GM23338 (cell line): Measurements from ENCODE around the gene YY1AP1. TPM values are rescaled to one million over a fixed set of nuclear protein-coding genes. Genes with fewer than 3 reads are reported as not detected.

Experiments
- ATAC-seq: fragments of 200-7000 bp; cut with Tn5 transposase; 3 replicates; pipeline ENCODE4 v1.9.1; 2020
- DNase-seq: peaks from one replicate; pipeline ENCODE4 v3.0.0-alpha.2; 2015; ENCODE audit warnings: low spot score
- H2AFZ ChIP-seq: fragments of 200-600 bp; sonication (generic); 2 replicates; pipeline ENCODE4 v1.8.0; 2016; ENCODE audit warnings: antibody characterized with exemption, mild to moderate bottlenecking, moderate library complexity
- H3F3A ChIP-seq: fragments of 200-600 bp; sonication (generic); replicated peaks from 2 replicates; pipeline ENCODE4 v1.8.0; 2017; ENCODE audit warnings: antibody characterized with exemption, mixed run types, low read depth
- H3K27ac ChIP-seq: fragments of 200-600 bp; sonication (generic); 2 replicates; pipeline ENCODE4 v1.6.1; 2016; ENCODE audit warnings: low read depth
- H3K27me3 ChIP-seq: fragments of 200-600 bp; sonication (generic); 2 replicates; pipeline ENCODE4 v1.8.0; 2016; ENCODE audit warnings: mild to moderate bottlenecking, mixed run types, moderate library complexity; ENCODE audit not compliant: insufficient read depth
- H3K36me3 ChIP-seq: fragments of 200-600 bp; sonication (generic); 2 replicates; pipeline ENCODE4 v1.8.0; 2016; ENCODE audit warnings: mild to moderate bottlenecking; ENCODE audit not compliant: insufficient read depth
- H3K4me1 ChIP-seq: fragments of 200-600 bp; sonication (generic); 2 replicates; pipeline ENCODE4 v1.8.0; 2016; ENCODE audit warnings: mild to moderate bottlenecking, moderate library complexity; ENCODE audit not compliant: insufficient read depth
- H3K4me2 ChIP-seq: fragments of 200-600 bp; sonication (generic); 2 replicates; pipeline ENCODE4 v1.7.1; 2017; ENCODE audit warnings: mixed run types
- H3K4me3 ChIP-seq: fragments of 200-600 bp; sonication (generic); 2 replicates; pipeline ENCODE4 v1.6.1; 2016; ENCODE audit warnings: mixed run types
- H3K79me2 ChIP-seq: fragments of 200-600 bp; sonication (generic); replicated peaks from 2 replicates; pipeline ENCODE4 v1.8.0; 2017; ENCODE audit warnings: mild to moderate bottlenecking; ENCODE audit not compliant: insufficient read depth
- H3K9me2 ChIP-seq: fragments of 200-600 bp; sonication (generic); 2 replicates; pipeline ENCODE4 v1.8.0; 2017; ENCODE audit not compliant: insufficient read depth
- H4K20me1 ChIP-seq: fragments of 200-600 bp; sonication (generic); replicated peaks from 2 replicates; pipeline ENCODE4 v1.8.0; 2017; ENCODE audit warnings: mild to moderate bottlenecking; ENCODE audit not compliant: insufficient read depth
- H3K27ac Mint-ChIP-seq: 2 replicates; pipeline ENCODE4 v1.8.0; 2020; ENCODE audit warnings: inconsistent platforms, mild to moderate bottlenecking, moderate library complexity, mixed read lengths
- H3K27me3 Mint-ChIP-seq: 3 replicates; pipeline ENCODE4 v1.8.0; 2022; ENCODE audit warnings: low read depth, mild to moderate bottlenecking, moderate library complexity, mixed read lengths, inconsistent platforms; ENCODE audit not compliant: insufficient read depth, poor library complexity
- H3K36me3 Mint-ChIP-seq: 3 replicates; pipeline ENCODE4 v1.8.0; 2021; ENCODE audit warnings: low read depth, mild to moderate bottlenecking, inconsistent platforms, moderate library complexity, mixed read lengths
- H3K4me1 Mint-ChIP-seq: 3 replicates; pipeline ENCODE4 v1.8.0; 2020; ENCODE audit warnings: mild to moderate bottlenecking, inconsistent platforms, mixed read lengths
- H3K4me3 Mint-ChIP-seq: 3 replicates; pipeline ENCODE4 v1.8.0; 2021; ENCODE audit warnings: moderate library complexity, mild to moderate bottlenecking, inconsistent platforms, mixed read lengths
- H3K9me3 Mint-ChIP-seq: 3 replicates; pipeline ENCODE4 v1.8.0; 2020; ENCODE audit warnings: moderate library complexity, mild to moderate bottlenecking, inconsistent platforms, mixed read lengths
- CREB1 ChIP-seq: fragments of 250-450 bp; sonication (Bioruptor Pico); IDR thresholded peaks from 2 replicates; pipeline ENCODE4 v1.5.0; 2020; ENCODE audit warnings: low read depth, mild to moderate bottlenecking, moderate library complexity
- EZH2 ChIP-seq: fragments of 200-600 bp; sonication (generic); IDR thresholded peaks from one replicate; pipeline ENCODE4 v1.8.0; 2017; ENCODE audit warnings: antibody characterized with exemption, mild to moderate bottlenecking, low read depth; ENCODE audit not compliant: unreplicated experiment
- EZH2phosphoT487 ChIP-seq: fragments of 200-600 bp; sonication (generic); IDR thresholded peaks from one replicate; pipeline ENCODE4 v1.8.1; 2018; ENCODE audit warnings: antibody characterized with exemption; ENCODE audit not compliant: unreplicated experiment
- JUNB ChIP-seq: IDR thresholded peaks from one replicate; pipeline ENCODE4 v1.6.1; 2016; ENCODE audit warnings: antibody characterized with exemption; ENCODE audit not compliant: unreplicated experiment
- NANOG ChIP-seq: IDR thresholded peaks from 2 replicates; pipeline ENCODE4 v1.6.1; 2016; ENCODE audit warnings: antibody characterized with exemption, borderline replicate concordance
- POLR2AphosphoS5 ChIP-seq: IDR thresholded peaks from 2 replicates; pipeline ENCODE4 v1.6.1; 2016; ENCODE audit warnings: antibody characterized with exemption, low read depth
- STAT1 ChIP-seq: IDR thresholded peaks from one replicate; pipeline ENCODE4 v1.6.1; 2016; ENCODE audit warnings: antibody characterized with exemption; ENCODE audit not compliant: unreplicated experiment
- ZNF114 ChIP-seq: fragments of 250-450 bp; sonication (Bioruptor Pico); IDR thresholded peaks from 2 replicates; pipeline ENCODE4 v1.5.0; 2020; ENCODE audit warnings: mild to moderate bottlenecking, moderate library complexity
- ZNF331 ChIP-seq: fragments of 250-450 bp; sonication (Bioruptor Pico); IDR thresholded peaks from 2 replicates; pipeline ENCODE4 v1.5.0; 2020; ENCODE audit warnings: low read depth, mild to moderate bottlenecking, moderate library complexity
- polyA plus RNA-seq: library from polyadenylated mRNA; unstranded; fragments of >200 nt; fragmentation: Nextera tagmentation; extraction: Ambion mirVana; gene quantifications from 2 replicates; pipeline ENCODE4 v1.2.1, GENCODE V29; 2016
- total RNA-seq: library from RNA; depleted of rRNA; stranded (reverse); fragments of >200 nt; shearing (Covaris generic); gene quantifications from 2 replicates; pipeline ENCODE4 v1.2.3, GENCODE V29; 2014
- TF ChIP-seq, protein P1 (sequence below): fragments of 250-450 bp; sonication (Bioruptor Pico); IDR thresholded peaks from 2 replicates; pipeline ENCODE4 v1.5.0; 2020; ENCODE audit warnings: mild to moderate bottlenecking, moderate library complexity
- TF ChIP-seq, protein P2 (sequence below): IDR thresholded peaks from one replicate; pipeline ENCODE4 v1.6.1; 2018; ENCODE audit warnings: antibody characterized with exemption; ENCODE audit not compliant: unreplicated experiment
- TF ChIP-seq, protein P3 (sequence below), 2 experiments: fragments of 200-600 bp in 1 of 2; sonication (generic) in 1 of 2; conservative IDR thresholded peaks; 2 replicates each; pipeline versions ENCODE4 v1.5.1 to v1.6.1; 2016 to 2017; ENCODE audit warnings: antibody characterized with exemption in 2 of 2, low read depth in 2 of 2, mild to moderate bottlenecking in 2 of 2, moderate library complexity in 1 of 2
- TF ChIP-seq, protein P4 (sequence below): IDR thresholded peaks from 2 replicates; pipeline ENCODE4 v1.6.1; 2016; ENCODE audit warnings: antibody characterized with exemption

The YY1AP1 gene
- total and polyA plus RNA-seq, 2 experiments from 2014 or later, result 21.2 to 66.5 TPM

DNA sequence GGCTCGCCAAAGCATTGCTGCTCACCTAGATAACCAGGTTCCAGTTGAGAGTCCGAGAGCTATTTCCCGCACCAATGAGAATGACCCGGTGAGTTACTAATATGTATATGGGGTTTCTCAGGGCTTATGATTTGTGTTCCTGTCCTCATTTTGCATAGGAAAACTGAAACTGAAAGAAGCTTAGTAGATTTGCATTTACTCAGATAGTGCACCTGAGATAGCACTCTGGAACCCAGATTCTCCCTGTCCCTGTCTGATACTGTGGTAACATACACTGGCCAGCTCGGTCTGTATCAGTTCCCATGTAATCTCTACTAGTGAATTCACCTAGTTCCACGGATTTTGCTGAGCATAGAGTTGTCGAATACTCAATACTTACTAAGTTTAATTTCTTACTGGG lies 28.5 kb upstream of the YY1AP1 start:
- H3K36me3 ChIP-seq, result peaks cover 13% of the 10 kb centered on the region; the same call in 1 of the 2 replicates
- H3F3A ChIP-seq, result 0 out of 2 replicates have a peak, but pooled peaks cover 2% of the 10 kb centered on the region
- Mint-ChIP-seq H3K9me3 (no peaks in the 10 kb centered on the region), H3K4me3 (no peak overlapping the region), H3K4me1 (no peaks in the 10 kb centered on the region), H3K27ac (no peak overlapping the region), H3K36me3 (peaks cover 60% of the 10 kb centered on the region), H3K27me3 (peaks cover 7% of the 10 kb centered on the region)
- no peaks in the 10 kb centered on the region for H4K20me1 ChIP-seq
- no peak overlapping the region for H3K4me2 ChIP-seq
- no peak for DNase-seq
- no peak overlapping the region for H3K4me3 ChIP-seq
- no peak for ATAC-seq
- H3K27me3 ChIP-seq, result no peaks in the 10 kb centered on the region
- H3K4me1 ChIP-seq, result no peaks in the 10 kb centered on the region
- no peak for TF ChIP-seq EZH2phosphoT487
- TF ChIP-seq, protein P1, sequence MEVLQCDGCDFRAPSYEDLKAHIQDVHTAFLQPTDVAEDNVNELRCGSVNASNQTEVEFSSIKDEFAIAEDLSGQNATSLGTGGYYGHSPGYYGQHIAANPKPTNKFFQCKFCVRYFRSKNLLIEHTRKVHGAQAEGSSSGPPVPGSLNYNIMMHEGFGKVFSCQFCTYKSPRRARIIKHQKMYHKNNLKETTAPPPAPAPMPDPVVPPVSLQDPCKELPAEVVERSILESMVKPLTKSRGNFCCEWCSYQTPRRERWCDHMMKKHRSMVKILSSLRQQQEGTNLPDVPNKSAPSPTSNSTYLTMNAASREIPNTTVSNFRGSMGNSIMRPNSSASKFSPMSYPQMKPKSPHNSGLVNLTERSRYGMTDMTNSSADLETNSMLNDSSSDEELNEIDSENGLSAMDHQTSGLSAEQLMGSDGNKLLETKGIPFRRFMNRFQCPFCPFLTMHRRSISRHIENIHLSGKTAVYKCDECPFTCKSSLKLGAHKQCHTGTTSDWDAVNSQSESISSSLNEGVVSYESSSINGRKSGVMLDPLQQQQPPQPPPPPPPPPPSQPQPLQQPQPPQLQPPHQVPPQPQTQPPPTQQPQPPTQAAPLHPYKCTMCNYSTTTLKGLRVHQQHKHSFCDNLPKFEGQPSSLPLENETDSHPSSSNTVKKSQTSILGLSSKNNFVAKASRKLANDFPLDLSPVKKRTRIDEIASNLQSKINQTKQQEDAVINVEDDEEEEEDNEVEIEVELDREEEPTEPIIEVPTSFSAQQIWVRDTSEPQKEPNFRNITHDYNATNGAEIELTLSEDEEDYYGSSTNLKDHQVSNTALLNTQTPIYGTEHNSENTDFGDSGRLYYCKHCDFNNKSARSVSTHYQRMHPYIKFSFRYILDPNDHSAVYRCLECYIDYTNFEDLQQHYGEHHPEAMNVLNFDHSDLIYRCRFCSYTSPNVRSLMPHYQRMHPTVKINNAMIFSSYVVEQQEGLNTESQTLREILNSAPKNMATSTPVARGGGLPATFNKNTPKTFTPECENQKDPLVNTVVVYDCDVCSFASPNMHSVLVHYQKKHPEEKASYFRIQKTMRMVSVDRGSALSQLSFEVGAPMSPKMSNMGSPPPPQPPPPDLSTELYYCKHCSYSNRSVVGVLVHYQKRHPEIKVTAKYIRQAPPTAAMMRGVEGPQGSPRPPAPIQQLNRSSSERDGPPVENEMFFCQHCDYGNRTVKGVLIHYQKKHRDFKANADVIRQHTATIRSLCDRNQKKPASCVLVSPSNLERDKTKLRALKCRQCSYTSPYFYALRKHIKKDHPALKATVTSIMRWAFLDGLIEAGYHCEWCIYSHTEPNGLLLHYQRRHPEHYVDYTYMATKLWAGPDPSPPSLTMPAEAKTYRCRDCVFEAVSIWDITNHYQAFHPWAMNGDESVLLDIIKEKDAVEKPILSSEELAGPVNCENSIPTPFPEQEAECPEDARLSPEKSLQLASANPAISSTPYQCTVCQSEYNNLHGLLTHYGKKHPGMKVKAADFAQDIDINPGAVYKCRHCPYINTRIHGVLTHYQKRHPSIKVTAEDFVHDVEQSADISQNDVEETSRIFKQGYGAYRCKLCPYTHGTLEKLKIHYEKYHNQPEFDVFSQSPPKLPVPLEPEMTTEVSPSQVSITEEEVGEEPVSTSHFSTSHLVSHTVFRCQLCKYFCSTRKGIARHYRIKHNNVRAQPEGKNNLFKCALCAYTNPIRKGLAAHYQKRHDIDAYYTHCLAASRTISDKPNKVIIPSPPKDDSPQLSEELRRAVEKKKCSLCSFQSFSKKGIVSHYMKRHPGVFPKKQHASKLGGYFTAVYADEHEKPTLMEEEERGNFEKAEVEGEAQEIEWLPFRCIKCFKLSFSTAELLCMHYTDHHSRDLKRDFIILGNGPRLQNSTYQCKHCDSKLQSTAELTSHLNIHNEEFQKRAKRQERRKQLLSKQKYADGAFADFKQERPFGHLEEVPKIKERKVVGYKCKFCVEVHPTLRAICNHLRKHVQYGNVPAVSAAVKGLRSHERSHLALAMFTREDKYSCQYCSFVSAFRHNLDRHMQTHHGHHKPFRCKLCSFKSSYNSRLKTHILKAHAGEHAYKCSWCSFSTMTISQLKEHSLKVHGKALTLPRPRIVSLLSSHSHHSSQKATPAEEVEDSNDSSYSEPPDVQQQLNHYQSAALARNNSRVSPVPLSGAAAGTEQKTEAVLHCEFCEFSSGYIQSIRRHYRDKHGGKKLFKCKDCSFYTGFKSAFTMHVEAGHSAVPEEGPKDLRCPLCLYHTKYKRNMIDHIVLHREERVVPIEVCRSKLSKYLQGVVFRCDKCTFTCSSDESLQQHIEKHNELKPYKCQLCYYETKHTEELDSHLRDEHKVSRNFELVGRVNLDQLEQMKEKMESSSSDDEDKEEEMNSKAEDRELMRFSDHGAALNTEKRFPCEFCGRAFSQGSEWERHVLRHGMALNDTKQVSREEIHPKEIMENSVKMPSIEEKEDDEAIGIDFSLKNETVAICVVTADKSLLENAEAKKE (CRISPR knock-in tag), result no peak
- TF ChIP-seq STAT1, result no peak
- TF ChIP-seq EZH2, result no peak
- TF ChIP-seq, protein P2, sequence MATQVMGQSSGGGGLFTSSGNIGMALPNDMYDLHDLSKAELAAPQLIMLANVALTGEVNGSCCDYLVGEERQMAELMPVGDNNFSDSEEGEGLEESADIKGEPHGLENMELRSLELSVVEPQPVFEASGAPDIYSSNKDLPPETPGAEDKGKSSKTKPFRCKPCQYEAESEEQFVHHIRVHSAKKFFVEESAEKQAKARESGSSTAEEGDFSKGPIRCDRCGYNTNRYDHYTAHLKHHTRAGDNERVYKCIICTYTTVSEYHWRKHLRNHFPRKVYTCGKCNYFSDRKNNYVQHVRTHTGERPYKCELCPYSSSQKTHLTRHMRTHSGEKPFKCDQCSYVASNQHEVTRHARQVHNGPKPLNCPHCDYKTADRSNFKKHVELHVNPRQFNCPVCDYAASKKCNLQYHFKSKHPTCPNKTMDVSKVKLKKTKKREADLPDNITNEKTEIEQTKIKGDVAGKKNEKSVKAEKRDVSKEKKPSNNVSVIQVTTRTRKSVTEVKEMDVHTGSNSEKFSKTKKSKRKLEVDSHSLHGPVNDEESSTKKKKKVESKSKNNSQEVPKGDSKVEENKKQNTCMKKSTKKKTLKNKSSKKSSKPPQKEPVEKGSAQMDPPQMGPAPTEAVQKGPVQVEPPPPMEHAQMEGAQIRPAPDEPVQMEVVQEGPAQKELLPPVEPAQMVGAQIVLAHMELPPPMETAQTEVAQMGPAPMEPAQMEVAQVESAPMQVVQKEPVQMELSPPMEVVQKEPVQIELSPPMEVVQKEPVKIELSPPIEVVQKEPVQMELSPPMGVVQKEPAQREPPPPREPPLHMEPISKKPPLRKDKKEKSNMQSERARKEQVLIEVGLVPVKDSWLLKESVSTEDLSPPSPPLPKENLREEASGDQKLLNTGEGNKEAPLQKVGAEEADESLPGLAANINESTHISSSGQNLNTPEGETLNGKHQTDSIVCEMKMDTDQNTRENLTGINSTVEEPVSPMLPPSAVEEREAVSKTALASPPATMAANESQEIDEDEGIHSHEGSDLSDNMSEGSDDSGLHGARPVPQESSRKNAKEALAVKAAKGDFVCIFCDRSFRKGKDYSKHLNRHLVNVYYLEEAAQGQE, result no peak
- no peak for TF ChIP-seq JUNB
- no peak for TF ChIP-seq CREB1 (CRISPR knock-in tag)
- no peak for TF ChIP-seq NANOG
- TF ChIP-seq ZNF114 (CRISPR knock-in tag), result no peak
- TF ChIP-seq POLR2AphosphoS5, result no peak
- no peak for TF ChIP-seq ZNF331 (CRISPR knock-in tag)
- TF ChIP-seq, protein P3, sequence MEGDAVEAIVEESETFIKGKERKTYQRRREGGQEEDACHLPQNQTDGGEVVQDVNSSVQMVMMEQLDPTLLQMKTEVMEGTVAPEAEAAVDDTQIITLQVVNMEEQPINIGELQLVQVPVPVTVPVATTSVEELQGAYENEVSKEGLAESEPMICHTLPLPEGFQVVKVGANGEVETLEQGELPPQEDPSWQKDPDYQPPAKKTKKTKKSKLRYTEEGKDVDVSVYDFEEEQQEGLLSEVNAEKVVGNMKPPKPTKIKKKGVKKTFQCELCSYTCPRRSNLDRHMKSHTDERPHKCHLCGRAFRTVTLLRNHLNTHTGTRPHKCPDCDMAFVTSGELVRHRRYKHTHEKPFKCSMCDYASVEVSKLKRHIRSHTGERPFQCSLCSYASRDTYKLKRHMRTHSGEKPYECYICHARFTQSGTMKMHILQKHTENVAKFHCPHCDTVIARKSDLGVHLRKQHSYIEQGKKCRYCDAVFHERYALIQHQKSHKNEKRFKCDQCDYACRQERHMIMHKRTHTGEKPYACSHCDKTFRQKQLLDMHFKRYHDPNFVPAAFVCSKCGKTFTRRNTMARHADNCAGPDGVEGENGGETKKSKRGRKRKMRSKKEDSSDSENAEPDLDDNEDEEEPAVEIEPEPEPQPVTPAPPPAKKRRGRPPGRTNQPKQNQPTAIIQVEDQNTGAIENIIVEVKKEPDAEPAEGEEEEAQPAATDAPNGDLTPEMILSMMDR (conservative IDR thresholded peaks at IDR 0.05; ENCODE audit: low read depth in 2 of 2), result no peak
- TF ChIP-seq, protein P4, sequence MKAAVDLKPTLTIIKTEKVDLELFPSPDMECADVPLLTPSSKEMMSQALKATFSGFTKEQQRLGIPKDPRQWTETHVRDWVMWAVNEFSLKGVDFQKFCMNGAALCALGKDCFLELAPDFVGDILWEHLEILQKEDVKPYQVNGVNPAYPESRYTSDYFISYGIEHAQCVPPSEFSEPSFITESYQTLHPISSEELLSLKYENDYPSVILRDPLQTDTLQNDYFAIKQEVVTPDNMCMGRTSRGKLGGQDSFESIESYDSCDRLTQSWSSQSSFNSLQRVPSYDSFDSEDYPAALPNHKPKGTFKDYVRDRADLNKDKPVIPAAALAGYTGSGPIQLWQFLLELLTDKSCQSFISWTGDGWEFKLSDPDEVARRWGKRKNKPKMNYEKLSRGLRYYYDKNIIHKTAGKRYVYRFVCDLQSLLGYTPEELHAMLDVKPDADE, result no peak
- no peak overlapping the region for H3K27ac ChIP-seq
- H3K79me2 ChIP-seq, result peaks cover 11% of the 10 kb centered on the region; the same call in 1 of the 2 replicates
- no peaks in the 10 kb centered on the region for H3K9me2 ChIP-seq
- no peak overlapping the region for H2AFZ ChIP-seq
